ENCODE results near the gene AGMO. TPM values are rescaled to one million over a fixed set of nuclear protein-coding genes. Genes with fewer than 3 reads are reported as not detected.

The AGMO gene
- total RNA-seq, 1 donor from 2014 or later: 0.35 TPM

GRCh38 chr7:15419596-15419995 lies 142.2 kb downstream of the AGMO start:
- ATAC-seq (ENCODE audit: poor library complexity) (no peak), DNase-seq (no peak)
- intact Hi-C loops (cut with DNase I): no loop called here

GRCh38 chr7:15418264-15418663 lies 143.6 kb downstream of the AGMO start:
- ATAC-seq (ENCODE audit: poor library complexity) (no peak), DNase-seq (no peak)
- intact Hi-C loops (cut with DNase I): no loop called here

- no peak for DNase-seq
- no peak for ATAC-seq (ENCODE audit: poor library complexity)
- intact Hi-C loops (cut with DNase I): no loop called here
These were observed 144.3 kb downstream of the AGMO start for GRCh38 chr7:15417341-15417988.

- DNase-seq: no peak
- ATAC-seq (ENCODE audit: poor library complexity): no peak
- intact Hi-C loops (cut with DNase I): no loop called here
These were observed 150.8 kb downstream of the AGMO start for GRCh38 chr7:15411019-15411418.

- ATAC-seq (ENCODE audit: poor library complexity): no peak
- no peak for DNase-seq
- intact Hi-C loops (cut with DNase I): no loop called here
These were observed 153.9 kb downstream of the AGMO start for GRCh38 chr7:15407910-15408309.

GRCh38 chr7:15403751-15404150 lies 158.1 kb downstream of the AGMO start:
- no peak for DNase-seq
- intact Hi-C loops (cut with DNase I): no loop called here
- ATAC-seq (ENCODE audit: poor library complexity): no peak

GRCh38 chr7:15403315-15403714 lies 158.5 kb downstream of the AGMO start:
- ATAC-seq (ENCODE audit: poor library complexity): no peak
- DNase-seq: no peak
- intact Hi-C loops (cut with DNase I): no loop called here

- no peak for ATAC-seq (ENCODE audit: poor library complexity)
- no peak for DNase-seq
- intact Hi-C loops (cut with DNase I): no loop called here
These were observed 159.2 kb downstream of the AGMO start for GRCh38 chr7:15402436-15403136.

GRCh38 chr7:15400440-15400839 lies 161.4 kb downstream of the AGMO start:
- ATAC-seq (ENCODE audit: poor library complexity) (no peak), DNase-seq (no peak)
- intact Hi-C loops (cut with DNase I): no loop called here

GRCh38 chr7:15399441-15399840 lies 162.4 kb downstream of the AGMO start:
- DNase-seq (no peak), ATAC-seq (ENCODE audit: poor library complexity) (no peak)
- intact Hi-C loops (cut with DNase I): no loop called here

- intact Hi-C loops (cut with DNase I): no loop called here
- no peak for DNase-seq
- no peak for ATAC-seq (ENCODE audit: poor library complexity)
These were observed 163.7 kb downstream of the AGMO start for GRCh38 chr7:15397922-15398760.

- no peak for ATAC-seq (ENCODE audit: poor library complexity)
- no peak for DNase-seq
- intact Hi-C loops (cut with DNase I): no loop called here
These were observed 164.7 kb downstream of the AGMO start for GRCh38 chr7:15397159-15397550.

- DNase-seq (no peak), ATAC-seq (ENCODE audit: poor library complexity) (no peak)
- intact Hi-C loops (cut with DNase I): no loop called here
These were observed 165.3 kb downstream of the AGMO start for GRCh38 chr7:15396210-15397158.

- no peak for ATAC-seq (ENCODE audit: poor library complexity)
- intact Hi-C loops (cut with DNase I): no loop called here
- no peak for DNase-seq
These were observed 172.7 kb downstream of the AGMO start for GRCh38 chr7:15389073-15389472.

- intact Hi-C loops (cut with DNase I): no loop called here
- ATAC-seq (ENCODE audit: poor library complexity): no peak
- DNase-seq: no peak
These were observed 183.2 kb downstream of the AGMO start for GRCh38 chr7:15378494-15379145.

- intact Hi-C loops (cut with DNase I): no loop called here
- DNase-seq (no peak), ATAC-seq (ENCODE audit: poor library complexity) (no peak)
These were observed 185.2 kb downstream of the AGMO start for GRCh38 chr7:15376600-15376999.

- no peak for DNase-seq
- intact Hi-C loops (cut with DNase I): no loop called here
- no peak for ATAC-seq (ENCODE audit: poor library complexity)
These were observed 191.4 kb downstream of the AGMO start for GRCh38 chr7:15370441-15370840.

GRCh38 chr7:15368653-15369052 lies 193.2 kb downstream of the AGMO start:
- no peak for DNase-seq
- intact Hi-C loops (cut with DNase I): no loop called here
- ATAC-seq (ENCODE audit: poor library complexity): no peak
